Measurements from ENCODE around the gene FOXI1.
"Not testable (repeated sequence)": the region's sequence is repeated elsewhere in the genome, so short reads cannot be mapped to it uniquely, and the experiment has no call there.

Gene FOXI1

GRCh38 chr5:170141196-170141595 lies 35.5 kb downstream of the FOXI1 start:
- H3K36me3 ChIP-seq (ENCODE audit: insufficient read depth, low read length); H3K9me3 ChIP-seq (ENCODE audit: low read length); H2AFZ ChIP-seq (ENCODE audit: low read depth, low read length); H3K27me3 ChIP-seq (ENCODE audit: insufficient read depth, low read length); H3K4me3 ChIP-seq (ENCODE audit: low read length); H3K4me1 ChIP-seq (ENCODE audit: insufficient read depth, low read length): not testable (repeated sequence)

- Histone ChIP-seq H3K36me3 (ENCODE audit: insufficient read depth, low read length) (no peaks in the 10 kb centered on the region), H3K9me3 (ENCODE audit: low read length) (no peaks in the 10 kb centered on the region), H2AFZ (ENCODE audit: low read depth, low read length) (no peak overlapping the region), H3K4me3 (ENCODE audit: low read length) (no peak overlapping the region), H3K4me1 (ENCODE audit: insufficient read depth, low read length) (no peaks in the 10 kb centered on the region), H3K27me3 (ENCODE audit: insufficient read depth, low read length) (no peaks in the 10 kb centered on the region)
These were observed 35.9 kb downstream of the FOXI1 start for GRCh38 chr5:170141636-170142035.

GRCh38 chr5:170142196-170142595 lies 36.5 kb downstream of the FOXI1 start:
- H3K27me3 ChIP-seq (ENCODE audit: insufficient read depth, low read length): no peaks in the 10 kb centered on the region
- H3K36me3 ChIP-seq (ENCODE audit: insufficient read depth, low read length): no peaks in the 10 kb centered on the region
- no peak overlapping the region for H3K4me3 ChIP-seq (ENCODE audit: low read length)
- no peak overlapping the region for H2AFZ ChIP-seq (ENCODE audit: low read depth, low read length)
- H3K4me1 ChIP-seq (ENCODE audit: insufficient read depth, low read length): no peaks in the 10 kb centered on the region
- H3K9me3 ChIP-seq (ENCODE audit: low read length): no peaks in the 10 kb centered on the region

GRCh38 chr5:170143091-170143490 lies 37.4 kb downstream of the FOXI1 start:
- Histone ChIP-seq H3K4me1 (ENCODE audit: insufficient read depth, low read length) (no peaks in the 10 kb centered on the region), H3K36me3 (ENCODE audit: insufficient read depth, low read length) (no peaks in the 10 kb centered on the region), H3K4me3 (ENCODE audit: low read length) (no peak overlapping the region), H2AFZ (ENCODE audit: low read depth, low read length) (no peak overlapping the region), H3K9me3 (ENCODE audit: low read length) (no peaks in the 10 kb centered on the region), H3K27me3 (ENCODE audit: insufficient read depth, low read length) (no peaks in the 10 kb centered on the region)

- Histone ChIP-seq H3K4me1 (ENCODE audit: insufficient read depth, low read length) (no peaks in the 10 kb centered on the region), H3K36me3 (ENCODE audit: insufficient read depth, low read length) (no peaks in the 10 kb centered on the region), H3K4me3 (ENCODE audit: low read length) (no peak overlapping the region), H3K9me3 (ENCODE audit: low read length) (no peaks in the 10 kb centered on the region), H2AFZ (ENCODE audit: low read depth, low read length) (no peak overlapping the region), H3K27me3 (ENCODE audit: insufficient read depth, low read length) (no peaks in the 10 kb centered on the region)
These were observed 38.0 kb downstream of the FOXI1 start for GRCh38 chr5:170143710-170144109.

GRCh38 chr5:170144286-170145023 lies 38.8 kb downstream of the FOXI1 start:
- H3K36me3 ChIP-seq (ENCODE audit: insufficient read depth, low read length): no peaks in the 10 kb centered on the region
- H3K27me3 ChIP-seq (ENCODE audit: insufficient read depth, low read length): no peaks in the 10 kb centered on the region
- no peak overlapping the region for H3K4me3 ChIP-seq (ENCODE audit: low read length)
- H3K9me3 ChIP-seq (ENCODE audit: low read length): no peaks in the 10 kb centered on the region
- no peak overlapping the region for H2AFZ ChIP-seq (ENCODE audit: low read depth, low read length)
- H3K4me1 ChIP-seq (ENCODE audit: insufficient read depth, low read length): no peaks in the 10 kb centered on the region

GRCh38 chr5:170145462-170145861 lies 39.8 kb downstream of the FOXI1 start:
- no peak overlapping the region for H2AFZ ChIP-seq (ENCODE audit: low read depth, low read length)
- H3K36me3 ChIP-seq (ENCODE audit: insufficient read depth, low read length): no peaks in the 10 kb centered on the region
- H3K4me3 ChIP-seq (ENCODE audit: low read length): no peak overlapping the region
- H3K27me3 ChIP-seq (ENCODE audit: insufficient read depth, low read length): no peaks in the 10 kb centered on the region
- no peaks in the 10 kb centered on the region for H3K9me3 ChIP-seq (ENCODE audit: low read length)
- H3K4me1 ChIP-seq (ENCODE audit: insufficient read depth, low read length): no peaks in the 10 kb centered on the region

GRCh38 chr5:170147051-170147752 lies 41.5 kb downstream of the FOXI1 start:
- no peaks in the 10 kb centered on the region for H3K4me1 ChIP-seq (ENCODE audit: insufficient read depth, low read length)
- no peak overlapping the region for H3K4me3 ChIP-seq (ENCODE audit: low read length)
- H3K27me3 ChIP-seq (ENCODE audit: insufficient read depth, low read length): no peaks in the 10 kb centered on the region
- H2AFZ ChIP-seq (ENCODE audit: low read depth, low read length): no peak overlapping the region
- no peaks in the 10 kb centered on the region for H3K9me3 ChIP-seq (ENCODE audit: low read length)
- H3K36me3 ChIP-seq (ENCODE audit: insufficient read depth, low read length): no peaks in the 10 kb centered on the region

- H3K36me3 ChIP-seq (ENCODE audit: insufficient read depth, low read length): no peaks in the 10 kb centered on the region
- H3K4me1 ChIP-seq (ENCODE audit: insufficient read depth, low read length): no peaks in the 10 kb centered on the region
- no peaks in the 10 kb centered on the region for H3K9me3 ChIP-seq (ENCODE audit: low read length)
- H3K4me3 ChIP-seq (ENCODE audit: low read length): no peak overlapping the region
- H2AFZ ChIP-seq (ENCODE audit: low read depth, low read length): no peak overlapping the region
- H3K27me3 ChIP-seq (ENCODE audit: insufficient read depth, low read length): no peaks in the 10 kb centered on the region
These were observed 42.1 kb downstream of the FOXI1 start for GRCh38 chr5:170147753-170148264.

- H3K27me3 ChIP-seq (ENCODE audit: insufficient read depth, low read length): no peaks in the 10 kb centered on the region
- no peaks in the 10 kb centered on the region for H3K36me3 ChIP-seq (ENCODE audit: insufficient read depth, low read length)
- no peaks in the 10 kb centered on the region for H3K4me1 ChIP-seq (ENCODE audit: insufficient read depth, low read length)
- no peak overlapping the region for H2AFZ ChIP-seq (ENCODE audit: low read depth, low read length)
- no peak overlapping the region for H3K4me3 ChIP-seq (ENCODE audit: low read length)
- no peaks in the 10 kb centered on the region for H3K9me3 ChIP-seq (ENCODE audit: low read length)
These were observed 42.9 kb downstream of the FOXI1 start for GRCh38 chr5:170148430-170149205.

- Histone ChIP-seq H3K27me3 (ENCODE audit: insufficient read depth, low read length) (no peaks in the 10 kb centered on the region), H3K9me3 (ENCODE audit: low read length) (no peaks in the 10 kb centered on the region), H3K4me3 (ENCODE audit: low read length) (no peak overlapping the region), H2AFZ (ENCODE audit: low read depth, low read length) (no peak overlapping the region), H3K4me1 (ENCODE audit: insufficient read depth, low read length) (no peaks in the 10 kb centered on the region), H3K36me3 (ENCODE audit: insufficient read depth, low read length) (no peaks in the 10 kb centered on the region)
These were observed 43.5 kb downstream of the FOXI1 start for GRCh38 chr5:170149206-170149515.

- H2AFZ ChIP-seq (ENCODE audit: low read depth, low read length): no peak overlapping the region
- H3K27me3 ChIP-seq (ENCODE audit: insufficient read depth, low read length): no peaks in the 10 kb centered on the region
- H3K36me3 ChIP-seq (ENCODE audit: insufficient read depth, low read length): no peaks in the 10 kb centered on the region
- H3K4me3 ChIP-seq (ENCODE audit: low read length): no peak overlapping the region
- no peaks in the 10 kb centered on the region for H3K4me1 ChIP-seq (ENCODE audit: insufficient read depth, low read length)
- H3K9me3 ChIP-seq (ENCODE audit: low read length): no peaks in the 10 kb centered on the region
These were observed 45.0 kb downstream of the FOXI1 start for GRCh38 chr5:170150713-170151096.

- Histone ChIP-seq H3K9me3 (ENCODE audit: low read length) (no peaks in the 10 kb centered on the region), H3K36me3 (ENCODE audit: insufficient read depth, low read length) (no peaks in the 10 kb centered on the region), H2AFZ (ENCODE audit: low read depth, low read length) (no peak overlapping the region), H3K4me3 (ENCODE audit: low read length) (no peak overlapping the region), H3K27me3 (ENCODE audit: insufficient read depth, low read length) (no peaks in the 10 kb centered on the region), H3K4me1 (ENCODE audit: insufficient read depth, low read length) (no peaks in the 10 kb centered on the region)
These were observed 45.6 kb downstream of the FOXI1 start for GRCh38 chr5:170151097-170151831.

Data from neuron (in vitro differentiated cells).